ENCODE data around the gene FCHSD2. TPM values are rescaled to one million over a fixed set of nuclear protein-coding genes. Genes with fewer than 3 reads are reported as not detected.

The FCHSD2 gene
- polyA plus RNA-seq, 2 of the 4 experiments (the other 2 are of a cell fraction), result 10.5 to 19.0 TPM

GRCh38 chr11:72788241-72788640 is 353.9 kb downstream of the FCHSD2 start:
- no peak for TF ChIP-seq TFCP2L1 (CRISPR knock-in tag; IDR thresholded peaks at IDR 0.05)
- no peak for TF ChIP-seq MYC (IDR thresholded peaks at IDR 0.05; ENCODE audit: borderline replicate concordance, low read length)
- TF ChIP-seq ESRRA (IDR thresholded peaks at IDR 0.05; ENCODE audit: borderline replicate concordance, low read length), result no peak
- no peak for TF ChIP-seq NR3C1 (IDR thresholded peaks at IDR 0.05)
- no peak for TF ChIP-seq ZSCAN20 (CRISPR knock-in tag; IDR thresholded peaks at IDR 0.05)
- no peak for TF ChIP-seq SREBF2 (IDR thresholded peaks at IDR 0.05)
- no peak for TF ChIP-seq EHF (CRISPR knock-in tag; IDR thresholded peaks at IDR 0.05)
- TF ChIP-seq JUNB (IDR thresholded peaks at IDR 0.05), result no peak
- TF ChIP-seq KDM1A (IDR thresholded peaks at IDR 0.05; ENCODE audit: low read depth), result no peak
- TF ChIP-seq BCL3 (IDR thresholded peaks at IDR 0.05), result no peak
- TF ChIP-seq SMC3 (IDR thresholded peaks at IDR 0.05), result no peak
- TF ChIP-seq TP53 (CRISPR knock-in tag; IDR thresholded peaks at IDR 0.05), result no peak
- no peak for TF ChIP-seq RCOR1 (IDR thresholded peaks at IDR 0.05; ENCODE audit: low read depth, low read length)
- no peak for TF ChIP-seq NPAS2 (CRISPR knock-in tag; IDR thresholded peaks at IDR 0.05; ENCODE audit: borderline replicate concordance)
- no peak for TF ChIP-seq ATOH8 (CRISPR knock-in tag; IDR thresholded peaks at IDR 0.05; ENCODE audit: low read depth)
- TF ChIP-seq GATA3 (IDR thresholded peaks at IDR 0.05; ENCODE audit: borderline replicate concordance), result no peak
- TF ChIP-seq HDAC2 (IDR thresholded peaks at IDR 0.05), result no peak
- no peak for TF ChIP-seq HES2 (IDR thresholded peaks at IDR 0.05)
- TF ChIP-seq USF2 (IDR thresholded peaks at IDR 0.05), result no peak
- ATAC-seq, result no peak
- no peak for DNase-seq (ENCODE audit: low read depth in 1 of 2, low spot score in 1 of 2)
- ChIA-PET POLR2A (interaction anchor here (0.7 kb wide), 1 partner anchor 441 kb away, joined by 3 read pairs; no protein-coding TSS in a partner anchor), CTCF (interaction anchor here (0.6 to 8.4 kb wide), 5 partner anchors 17 to 1229 kb away, joined by 3 to 162 read pairs (median 6); no protein-coding TSS in a partner anchor)
- no peak for FAIRE-seq
- Histone ChIP-seq H3K4me1 (peaks cover 5% of the 10 kb centered on the region), H3K9me3 (no peaks in the 10 kb centered on the region), H3K27ac (no peak overlapping the region), H3K4me3 (no peak overlapping the region), H3K4me2 (no peak overlapping the region)
- WGBS (ENCODE audit: missing lambda C conversion rate), result 75% methylated on average over 7 of the region's 7 CpGs

GRCh38 chr11:72787216-72788104 is 354.7 kb downstream of the FCHSD2 start:
- WGBS (ENCODE audit: missing lambda C conversion rate), result 78% methylated on average over 14 of the region's 16 CpGs
- DNase-seq (ENCODE audit: low read depth in 1 of 2, low spot score in 1 of 2) (peak in 1 of 2 experiments; percentile 51), ATAC-seq (peak; percentile 51 to 77; a peak in 5 of 6 replicates), FAIRE-seq (no peak)
- CTCF ChIA-PET, result interaction anchor here (0.6 to 8.4 kb wide), 8 partner anchors 15 to 390 kb away, joined by 3 to 162 read pairs (median 4); no protein-coding TSS in a partner anchor
- TF ChIP-seq PBX3 (IDR thresholded peaks at IDR 0.05), result no peak
- POLR2A ChIA-PET, result no interaction called here
- H3K27ac ChIP-seq, result no peak overlapping the region
- no peak overlapping the region for H3K4me3 ChIP-seq
- no peak overlapping the region for H3K4me2 ChIP-seq
- H3K9me3 ChIP-seq, result no peaks in the 10 kb centered on the region
- H3K4me1 ChIP-seq, result peaks cover 1% of the 10 kb centered on the region; the same call in 2 of the 3 replicates

Small RNA genes lying within 50 kb of the gene (small RNA-seq; reads per million reads assigned to genes)
- gene RNU6-672P, result 0 reads per million in 6 experiments

Other genes with a start within 250 kb of the FCHSD2 start
- gene P2RY2, start 76.0 kb upstream of the FCHSD2 start, polyA plus RNA-seq (2011; rRNA removed), result 3.7 and 5.2 TPM in 2 replicates
- gene P2RY2, start 76.0 kb upstream of the FCHSD2 start, polyA plus RNA-seq (2017; fragmentation: RNase III; extraction: RNeasy Plus Mini Kit Qiagen cat#74134 plus additional on column Dnase treatment), result 6.1 to 6.4 TPM (median 6.4 TPM) in 3 replicates
- gene P2RY6, start 130.0 kb upstream of the FCHSD2 start, polyA plus RNA-seq (2011; rRNA removed), result 6.8 and 8.4 TPM in 2 replicates
- 8.8 to 11.2 TPM (median 9.1 TPM) in 3 replicates for gene P2RY6, start 130.0 kb upstream of the FCHSD2 start, polyA plus RNA-seq (2017; fragmentation: RNase III; extraction: RNeasy Plus Mini Kit Qiagen cat#74134 plus additional on column Dnase treatment)
- gene ARHGEF17, start 166.0 kb upstream of the FCHSD2 start, polyA plus RNA-seq (2011; rRNA removed), result 7.0 and 11.0 TPM in 2 replicates
- 16.2 to 19.2 TPM (median 16.9 TPM) in 3 replicates for gene ARHGEF17, start 166.0 kb upstream of the FCHSD2 start, polyA plus RNA-seq (2017; fragmentation: RNase III; extraction: RNeasy Plus Mini Kit Qiagen cat#74134 plus additional on column Dnase treatment)
- gene RELT, start 234.1 kb upstream of the FCHSD2 start, polyA plus RNA-seq (2011; rRNA removed), result 2.9 TPM in 2 replicates
- 5.1 to 6.3 TPM (median 5.2 TPM) in 3 replicates for gene RELT, start 234.1 kb upstream of the FCHSD2 start, polyA plus RNA-seq (2017; fragmentation: RNase III; extraction: RNeasy Plus Mini Kit Qiagen cat#74134 plus additional on column Dnase treatment)